CD4-positive, alpha-beta T cell treated with Interleukin-10 for 1 hour (primary cell): ENCODE data around the gene FZD2.
A peak's percentile ranks its signal among the peaks of the same experiment; 100 is the strongest.
"Not testable (repeated sequence)": the region's sequence is repeated elsewhere in the genome, so short reads cannot be mapped to it uniquely, and the experiment has no call there.

Source experiments
- DNase-seq: peaks from one replicate; pipeline ENCODE4 v3.0.0-alpha.2; 2020

Gene FZD2

GRCh38 chr17:44546671-44547606 lies 10.3 kb upstream of the FZD2 start:
- no peak for DNase-seq

- DNase-seq, result no peak
These were observed 9.5 kb upstream of the FZD2 start for GRCh38 chr17:44547625-44548267.

- DNase-seq, result no peak
These were observed 8.7 kb upstream of the FZD2 start for GRCh38 chr17:44548376-44549230.

DNA sequence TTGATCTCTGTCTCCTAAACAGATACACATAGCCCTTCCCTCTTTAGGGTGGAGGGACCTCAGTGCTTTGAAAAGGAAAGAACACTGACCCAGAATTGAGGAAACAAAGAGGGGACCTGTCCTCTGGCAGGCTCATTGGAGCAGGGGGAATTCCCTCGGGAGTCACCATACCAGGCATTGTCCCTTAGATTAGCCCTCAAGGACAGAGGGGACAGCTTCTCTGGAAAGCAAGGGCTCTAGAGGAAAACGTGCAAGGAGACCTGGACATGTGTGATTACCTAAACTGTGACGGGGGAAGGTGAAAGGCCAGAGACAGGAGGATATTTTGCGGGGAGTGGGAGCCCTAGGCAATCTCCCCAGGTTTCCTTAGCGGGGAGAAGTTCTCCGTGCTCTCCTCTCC lies 7.6 kb upstream of the FZD2 start:
- DNase-seq, result no peak

DNA sequence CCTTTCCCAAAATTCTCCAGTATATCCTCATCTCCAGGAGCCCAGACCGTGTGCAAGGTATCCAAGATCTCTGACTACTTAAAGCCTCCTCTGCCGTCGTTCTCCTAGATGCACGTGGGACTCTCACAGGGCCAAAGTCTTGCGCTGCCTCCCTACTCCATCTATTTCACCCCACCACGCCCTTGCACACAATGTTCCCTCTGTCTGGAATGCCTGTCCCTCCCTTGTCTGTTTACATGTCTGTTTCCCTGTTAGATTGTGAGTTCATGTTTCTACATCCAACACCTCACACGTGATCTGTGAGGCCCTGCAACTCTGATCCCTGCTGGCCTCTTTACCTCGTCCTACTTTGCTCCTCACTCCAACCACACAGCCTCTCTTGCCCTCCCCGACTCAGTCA lies 4.9 kb upstream of the FZD2 start:
- DNase-seq, result no peak

DNA sequence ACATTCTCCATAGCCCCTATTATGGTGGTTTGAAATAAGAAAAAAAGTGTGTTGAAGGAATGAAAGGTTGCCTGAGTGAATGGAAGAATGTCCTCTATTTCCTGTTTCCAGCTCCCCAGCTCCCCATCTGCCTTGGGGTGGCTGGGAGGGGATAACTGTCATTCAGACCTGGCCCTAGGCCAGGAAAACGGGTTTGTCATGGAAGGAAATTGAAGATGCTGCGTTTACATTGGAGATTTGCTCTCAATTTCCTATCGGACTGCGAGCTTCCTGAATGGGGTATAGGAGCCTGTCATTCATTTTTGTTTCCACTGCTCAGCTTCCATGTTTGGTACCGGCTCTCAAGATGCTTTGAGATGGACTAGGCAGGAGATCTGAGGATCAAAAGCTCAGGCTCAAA lies 2.2 kb upstream of the FZD2 start:
- no peak for DNase-seq

DNA sequence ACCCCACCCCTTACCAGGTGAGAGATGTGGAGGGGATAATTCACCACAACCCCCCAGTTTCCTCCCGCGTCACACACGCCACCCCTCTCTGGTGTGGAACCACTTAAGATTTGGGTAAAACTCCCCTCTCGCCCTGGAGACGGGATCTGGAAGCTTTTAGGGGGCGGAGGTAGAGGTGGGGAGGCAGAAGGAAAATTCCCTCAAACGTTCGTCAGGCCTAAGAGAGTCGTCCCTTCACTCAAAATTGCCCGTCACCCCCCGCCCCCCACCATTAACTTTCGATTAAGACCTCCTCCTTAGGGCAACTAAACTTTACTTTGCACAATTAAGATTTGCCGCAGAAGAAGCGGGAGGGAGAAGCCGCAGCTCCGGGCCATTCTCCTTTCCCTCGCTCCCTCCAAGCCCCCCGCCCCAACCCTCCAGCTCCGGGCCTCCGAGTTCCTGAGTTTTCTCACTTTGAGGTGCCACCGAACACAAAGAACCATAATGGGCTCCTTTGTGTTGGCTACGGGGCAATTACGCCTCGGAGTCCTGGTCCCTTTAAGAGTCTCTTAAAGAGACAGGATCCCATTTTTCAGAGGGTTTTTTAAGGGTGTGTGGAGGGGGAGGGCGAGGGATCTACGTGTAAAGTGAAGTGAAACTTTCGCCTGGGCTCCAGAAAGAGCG lies 985 bp upstream of the FZD2 start:
- DNase-seq, result peak; percentile 30

DNA sequence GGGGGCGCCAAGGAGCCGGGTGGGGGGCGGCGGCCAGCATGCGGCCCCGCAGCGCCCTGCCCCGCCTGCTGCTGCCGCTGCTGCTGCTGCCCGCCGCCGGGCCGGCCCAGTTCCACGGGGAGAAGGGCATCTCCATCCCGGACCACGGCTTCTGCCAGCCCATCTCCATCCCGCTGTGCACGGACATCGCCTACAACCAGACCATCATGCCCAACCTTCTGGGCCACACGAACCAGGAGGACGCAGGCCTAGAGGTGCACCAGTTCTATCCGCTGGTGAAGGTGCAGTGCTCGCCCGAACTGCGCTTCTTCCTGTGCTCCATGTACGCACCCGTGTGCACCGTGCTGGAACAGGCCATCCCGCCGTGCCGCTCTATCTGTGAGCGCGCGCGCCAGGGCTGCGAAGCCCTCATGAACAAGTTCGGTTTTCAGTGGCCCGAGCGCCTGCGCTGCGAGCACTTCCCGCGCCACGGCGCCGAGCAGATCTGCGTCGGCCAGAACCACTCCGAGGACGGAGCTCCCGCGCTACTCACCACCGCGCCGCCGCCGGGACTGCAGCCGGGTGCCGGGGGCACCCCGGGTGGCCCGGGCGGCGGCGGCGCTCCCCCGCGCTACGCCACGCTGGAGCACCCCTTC lies 484 bp downstream of the FZD2 start:
- DNase-seq, result peak; percentile 9

DNA sequence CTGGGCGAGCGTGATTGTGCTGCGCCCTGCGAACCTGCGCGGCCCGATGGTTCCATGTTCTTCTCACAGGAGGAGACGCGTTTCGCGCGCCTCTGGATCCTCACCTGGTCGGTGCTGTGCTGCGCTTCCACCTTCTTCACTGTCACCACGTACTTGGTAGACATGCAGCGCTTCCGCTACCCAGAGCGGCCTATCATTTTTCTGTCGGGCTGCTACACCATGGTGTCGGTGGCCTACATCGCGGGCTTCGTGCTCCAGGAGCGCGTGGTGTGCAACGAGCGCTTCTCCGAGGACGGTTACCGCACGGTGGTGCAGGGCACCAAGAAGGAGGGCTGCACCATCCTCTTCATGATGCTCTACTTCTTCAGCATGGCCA lies 1.0 kb downstream of the FZD2 start:
- DNase-seq, result no peak

- DNase-seq, result no peak
These were observed 1.7 kb downstream of the FZD2 start for GRCh38 chr17:44558710-44559633.

- no peak for DNase-seq
These were observed 2.6 kb downstream of the FZD2 start for GRCh38 chr17:44559634-44560554.

- DNase-seq, result no peak
These were observed 3.9 kb downstream of the FZD2 start for GRCh38 chr17:44561237-44561623.

GRCh38 chr17:44564429-44564828 lies 7.1 kb downstream of the FZD2 start:
- DNase-seq, result no peak

DNA sequence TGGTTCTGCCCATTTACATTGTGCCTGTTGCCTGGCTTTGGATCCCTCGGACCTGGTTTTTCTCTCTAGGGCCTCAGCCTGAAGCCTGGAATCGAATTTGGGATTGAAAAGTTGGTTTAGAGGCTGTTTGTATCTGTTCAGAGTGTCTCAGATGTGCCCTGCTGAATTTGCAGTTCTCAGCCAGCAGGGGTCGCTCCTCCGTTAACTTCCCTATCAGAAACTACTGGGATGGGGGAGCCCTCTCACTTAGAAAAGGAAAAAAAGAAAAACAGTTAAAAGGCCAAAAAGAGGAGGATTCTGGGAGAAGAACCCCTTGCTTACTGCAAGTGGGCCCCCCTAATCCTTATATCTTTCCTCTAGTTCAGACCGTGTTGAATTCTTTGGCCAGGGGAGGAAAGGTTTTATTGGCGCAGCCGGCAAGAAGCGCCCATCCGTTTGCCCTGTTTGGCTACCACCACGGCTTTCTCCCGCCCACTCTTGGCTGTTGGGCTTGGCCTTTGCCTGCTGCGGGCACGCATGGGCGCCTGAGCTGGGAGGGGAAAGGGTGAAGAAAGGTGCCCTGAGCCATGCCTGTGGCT lies 8.7 kb downstream of the FZD2 start:
- no peak for DNase-seq

- not testable (repeated sequence) for DNase-seq
These were observed 11.1 kb downstream of the FZD2 start for GRCh38 chr17:44568311-44568944.

- no peak for DNase-seq
These were observed 11.9 kb downstream of the FZD2 start for GRCh38 chr17:44568945-44569858.

DNA sequence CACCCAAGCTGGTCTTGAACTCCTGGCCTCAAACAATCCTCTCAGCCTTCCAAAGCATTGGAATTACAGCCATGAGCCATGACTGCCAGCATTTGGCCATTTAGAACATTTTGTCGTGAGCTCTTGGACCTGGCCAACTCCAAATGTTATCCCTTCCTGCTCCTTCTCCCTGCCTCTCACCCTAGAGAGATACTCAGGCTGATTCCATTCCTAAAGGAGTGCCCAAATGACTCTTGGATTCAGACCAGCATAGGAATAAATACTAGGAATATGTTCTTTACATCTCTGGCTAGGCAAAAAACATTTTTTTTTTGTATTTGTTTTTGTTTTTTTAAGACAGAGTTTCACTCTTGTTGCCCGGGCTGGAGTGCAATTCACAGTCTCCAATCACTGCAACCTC lies 15.5 kb downstream of the FZD2 start:
- DNase-seq, result no peak

DNA sequence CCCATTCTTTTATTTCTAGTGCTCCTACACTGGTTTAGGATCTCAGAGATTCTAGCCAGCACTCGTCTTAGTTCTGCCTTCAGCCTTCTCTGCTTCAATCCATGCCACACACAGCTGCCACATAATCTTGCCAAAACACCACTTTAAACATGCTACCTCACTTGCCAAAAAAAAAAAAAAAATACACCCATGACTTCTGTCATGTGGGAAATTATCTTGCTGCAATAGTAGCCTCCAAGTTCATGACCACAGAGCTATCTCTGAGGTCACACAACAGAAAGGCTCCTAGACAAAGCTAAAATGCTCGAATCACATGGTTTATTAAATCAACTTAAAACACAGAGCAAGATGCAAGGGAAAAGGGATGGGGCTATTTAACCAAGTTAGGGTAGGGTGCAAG lies 18.1 kb downstream of the FZD2 start:
- DNase-seq, result no peak
